Peyer's patch (tissue), 4 donors: ENCODE results near the gene CD247.

ENCODE experiments used
- POLR2A ChIP-seq, 2 donors: fragments of 450-650 bp; IDR thresholded peaks; one replicate each; pipeline ENCODE4 v1.5.1; 2017; ENCODE audit warnings: antibody characterized with exemption in 2 of 2, mild to moderate bottlenecking in 2 of 2, moderate library complexity in 2 of 2
- TF ChIP-seq, protein P1 (sequence below), 6 experiments: fragments of 450-650 bp in 4 of 6; fragments of 200-600 bp in 2 of 6; sonication (generic) in 1 of 6; IDR thresholded peaks; one replicate each; pipeline ENCODE4 v1.5.1; 2017 to 2019; ENCODE audit warnings: antibody characterized with exemption in 6 of 6, mild to moderate bottlenecking in 3 of 6, moderate library complexity in 1 of 6

DNA sequence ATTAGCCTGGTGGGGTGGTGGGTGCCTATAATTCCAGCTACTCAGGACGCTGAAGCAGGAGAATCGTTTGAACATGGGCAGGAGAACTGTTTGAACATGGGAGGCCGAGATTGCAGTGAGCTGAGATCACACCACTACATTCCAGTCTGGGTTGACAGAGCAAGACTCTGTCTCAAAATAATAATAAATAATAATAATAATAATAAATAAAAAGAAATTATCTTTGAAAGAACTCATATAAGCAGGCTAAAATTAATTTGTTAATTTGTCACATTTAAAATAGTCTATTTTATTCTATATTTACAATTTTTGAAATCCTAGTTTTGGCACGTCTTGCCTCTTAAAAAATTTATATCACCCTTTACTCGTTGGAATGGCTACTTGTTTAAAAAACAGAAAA lies 27.6 kb downstream of the CD247 start:
- no peak for TF ChIP-seq POLR2A (IDR thresholded peaks at IDR 0.05)
- TF ChIP-seq, protein P1, sequence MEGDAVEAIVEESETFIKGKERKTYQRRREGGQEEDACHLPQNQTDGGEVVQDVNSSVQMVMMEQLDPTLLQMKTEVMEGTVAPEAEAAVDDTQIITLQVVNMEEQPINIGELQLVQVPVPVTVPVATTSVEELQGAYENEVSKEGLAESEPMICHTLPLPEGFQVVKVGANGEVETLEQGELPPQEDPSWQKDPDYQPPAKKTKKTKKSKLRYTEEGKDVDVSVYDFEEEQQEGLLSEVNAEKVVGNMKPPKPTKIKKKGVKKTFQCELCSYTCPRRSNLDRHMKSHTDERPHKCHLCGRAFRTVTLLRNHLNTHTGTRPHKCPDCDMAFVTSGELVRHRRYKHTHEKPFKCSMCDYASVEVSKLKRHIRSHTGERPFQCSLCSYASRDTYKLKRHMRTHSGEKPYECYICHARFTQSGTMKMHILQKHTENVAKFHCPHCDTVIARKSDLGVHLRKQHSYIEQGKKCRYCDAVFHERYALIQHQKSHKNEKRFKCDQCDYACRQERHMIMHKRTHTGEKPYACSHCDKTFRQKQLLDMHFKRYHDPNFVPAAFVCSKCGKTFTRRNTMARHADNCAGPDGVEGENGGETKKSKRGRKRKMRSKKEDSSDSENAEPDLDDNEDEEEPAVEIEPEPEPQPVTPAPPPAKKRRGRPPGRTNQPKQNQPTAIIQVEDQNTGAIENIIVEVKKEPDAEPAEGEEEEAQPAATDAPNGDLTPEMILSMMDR (IDR thresholded peaks at IDR 0.05) = no peak
